Spleen (tissue), 11 donors: ENCODE results near the gene INPP5D. TPM values are rescaled to one million over a fixed set of nuclear protein-coding genes. Genes with fewer than 3 reads are reported as not detected.

ENCODE experiments used
- DNase-seq: peaks from one replicate; pipeline ENCODE4 v3.0.0-alpha.2; 2020
- H3K27ac ChIP-seq, 8 donors: fragments of 200-600 bp; sonication (generic) in 7 of 8; 1 replicate in 4 of 8; 2 replicates in 4 of 8; pipeline versions ENCODE4 v1.5.0 to v1.8.0; 2016 to 2021; ENCODE audit warnings: inconsistent platforms in 4 of 8, mild to moderate bottlenecking in 4 of 8, moderate library complexity in 1 of 8
- H3K27me3 ChIP-seq, 7 donors: fragments of 200-600 bp; sonication (generic) in 6 of 7; replicated peaks in 1 of 7; 1 replicate in 4 of 7; 2 replicates in 3 of 7; pipeline versions ENCODE4 v1.5.0 to v1.8.0; 2016 to 2021; ENCODE audit warnings: inconsistent platforms in 3 of 7, mild to moderate bottlenecking in 1 of 7
- H3K36me3 ChIP-seq, 6 donors: fragments of 200-600 bp; sonication (generic) in 5 of 6; 1 replicate in 4 of 6; 2 replicates in 2 of 6; pipeline versions ENCODE4 v1.5.0 to v1.8.0; 2016 to 2021; ENCODE audit warnings: inconsistent platforms in 2 of 6
- H3K4me1 ChIP-seq, 6 donors: fragments of 200-600 bp; sonication (generic) in 5 of 6; 1 replicate in 3 of 6; 2 replicates in 3 of 6; pipeline versions ENCODE4 v1.5.0 to v1.8.0; 2016 to 2021; ENCODE audit warnings: inconsistent platforms in 3 of 6
- H3K4me3 ChIP-seq, 8 donors: fragments of 200-600 bp; sonication (generic) in 7 of 8; 1 replicate in 4 of 8; 2 replicates in 4 of 8; pipeline versions ENCODE4 v1.5.0 to v1.8.0; 2016 to 2021; ENCODE audit warnings: inconsistent platforms in 4 of 8, mild to moderate bottlenecking in 4 of 8, moderate library complexity in 2 of 8
- H3K9me3 ChIP-seq, 8 donors: fragments of 200-600 bp; sonication (generic) in 7 of 8; 1 replicate in 4 of 8; 2 replicates in 4 of 8; pipeline versions ENCODE4 v1.5.0 to v1.8.0; 2016 to 2021; ENCODE audit warnings: inconsistent platforms in 4 of 8
- CTCF ChIP-seq, 11 experiments: fragments of 200-600 bp in 7 of 11; fragments of 450-650 bp in 4 of 11; sonication (generic) in 4 of 11; IDR thresholded peaks in 8 of 11; conservative IDR thresholded peaks in 3 of 11; 1 replicate in 7 of 11; 2 replicates in 4 of 11; pipeline versions ENCODE4 v1.4.0 to v1.8.0; 2016 to 2021; ENCODE audit warnings: antibody characterized with exemption in 11 of 11, inconsistent platforms in 4 of 11, mild to moderate bottlenecking in 1 of 11
- POLR2A ChIP-seq, 3 donors: fragments of 450-650 bp; IDR thresholded peaks; one replicate each; pipeline ENCODE4 v1.5.1; 2017; ENCODE audit warnings: antibody characterized with exemption in 3 of 3, mild to moderate bottlenecking in 1 of 3
- POLR2AphosphoS5 ChIP-seq, 3 donors: sonication (generic); formaldehyde crosslinking; IDR thresholded peaks; one replicate each; pipeline ENCODE4 v1.5.1; 2017; ENCODE audit warnings: antibody characterized with exemption in 3 of 3
- WGBS, 5 donors: extraction: QIAGEN DNeasy Blood & Tissue Kit in 3 of 5; methylation state at CpG; one replicate each; pipeline versions ENCODE4 v1.1.5 to v1.1.7; 2013 to 2018; 5-methylcytosine and 5-hydroxymethylcytosine counted together
- intact Hi-C: fragments of 100-400 bp; cut with DNase I; formaldehyde crosslinking; loops from one replicate; pipeline ENCODE4 v1.15.0; 2023; ENCODE audit warnings: low total_unique reads
- polyA plus RNA-seq, 3 donors: library from polyadenylated mRNA; stranded (reverse); fragments of 200-250 nt; gene quantifications; one replicate each; pipeline ENCODE4 v1.2.1, GENCODE V29; 2013
- total RNA-seq, 7 donors: library from RNA; depleted of rRNA in 3 of 7; stranded (reverse); fragments of >200 nt in 3 of 7; fragmentation: NEBNext Ultra II Directional in 4 of 7; extraction: Animal tissue kit (Norgen Biotek cat#: 25700) in 4 of 7; gene quantifications; one replicate each; pipeline versions ENCODE4 v1.1.0 to v1.2.1, GENCODE V29; 2016 to 2021
- donor health status: healthy with polysubstance abuse.
- donor health status: DM: no; HTN: no; CAD: no; lungs with moderate emphysema.
- donor health status: DM: no; HTN: no; CAD: no.
- donor health status: Bipolar disorder and iron deficiency.
- donor health status: healthy.
- donor health status: DM: no; HTN: no; CAD: no.
- donor health status: DM: yes; HTN: yes; CAD: no.

Gene INPP5D
- total and polyA plus RNA-seq, 10 donors: 71.1 to 246 (median 181) TPM

DNA sequence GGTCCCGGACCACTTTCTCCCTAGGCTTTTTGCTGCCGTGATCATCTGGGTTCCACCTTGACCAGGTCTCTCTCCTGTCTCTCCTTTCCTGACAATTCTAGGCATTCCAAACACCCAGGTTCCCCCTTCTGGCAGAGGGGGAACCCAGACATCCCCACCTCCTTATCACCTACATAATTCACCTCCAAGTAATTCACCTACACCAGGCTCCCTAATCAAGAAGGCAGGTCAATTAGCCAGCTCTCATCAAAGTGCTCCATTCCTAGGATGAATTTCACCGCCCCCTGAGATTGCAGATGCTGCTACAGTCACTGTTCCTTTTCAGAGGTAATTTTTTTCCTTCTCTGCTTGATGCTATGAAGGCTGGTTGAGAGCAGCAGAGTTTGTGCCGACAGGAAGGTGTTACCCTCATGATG, 149.0 kb downstream of the INPP5D start:
- TF ChIP-seq POLR2A (IDR thresholded peaks at IDR 0.05) (no peak), POLR2AphosphoS5 (IDR thresholded peaks at IDR 0.05) (no peak), CTCF (IDR thresholded peaks at IDR 0.05 in 8 of 11, conservative IDR thresholded peaks at IDR 0.05 in 3 of 11) (no peak)

DNA sequence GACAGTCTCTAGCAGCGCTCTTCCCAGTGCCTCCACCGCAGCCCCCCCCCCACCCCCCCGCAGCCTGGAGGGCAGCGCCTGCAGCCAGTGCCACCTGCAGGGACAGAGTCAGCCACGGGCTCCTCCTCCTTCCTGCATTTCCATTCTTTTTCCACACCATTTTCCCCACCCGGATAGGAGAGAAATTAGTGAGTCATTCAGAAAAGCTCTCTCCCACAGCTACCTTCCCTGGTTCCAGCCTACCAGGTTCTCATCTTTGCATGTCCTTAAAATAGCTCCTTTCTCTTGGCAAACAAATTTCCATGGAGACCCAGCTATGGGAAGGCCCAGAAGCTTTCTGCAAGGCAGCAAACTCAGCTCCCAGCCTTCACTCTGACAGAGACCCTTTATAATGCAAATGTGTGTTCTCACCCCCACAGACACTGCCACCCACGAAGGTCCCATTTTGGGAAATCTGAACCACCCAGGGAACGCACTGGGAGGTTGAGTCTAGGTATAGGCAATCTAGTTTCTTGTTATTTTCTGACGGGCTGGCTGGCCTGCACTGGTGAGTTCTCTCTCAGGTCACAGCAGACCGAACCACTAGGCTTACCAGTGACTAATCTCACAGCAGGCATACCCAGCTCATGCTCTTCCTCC, 149.5 kb downstream of the INPP5D start:
- peak; percentile 43 for DNase-seq
- Histone ChIP-seq H3K4me3 (no peak overlapping the region), H3K9me3 (no peaks in the 10 kb centered on the region), H3K27me3 (no peaks in the 10 kb centered on the region), H3K27ac (peak overlapping the region in 2 of 8 donors; percentile 13 to 40), H3K36me3 (peaks cover 0 to 83% (median 38%) of the 10 kb centered on the region in 6 donors), H3K4me1 (peaks cover 0 to 53% (median 21%) of the 10 kb centered on the region in 6 donors)
- 50 to 61% (median 55%) methylated on average over 10 of the region's 10 CpGs for WGBS, 5 donors
- intact Hi-C loops: no loop called here
- no peak for TF ChIP-seq POLR2A (IDR thresholded peaks at IDR 0.05)
- TF ChIP-seq POLR2AphosphoS5 (IDR thresholded peaks at IDR 0.05): peak in 1 of 3 donors; percentile 3

More for the DNA sequence above, 149.0 kb downstream of the INPP5D start:
- DNase-seq: peak; percentile 31
- Histone ChIP-seq H3K4me1 (peaks cover 0 to 53% (median 21%) of the 10 kb centered on the region in 6 donors), H3K27me3 (no peaks in the 10 kb centered on the region), H3K4me3 (no peak overlapping the region), H3K27ac (peak overlapping the region in 2 of 8 donors; percentile 13 to 40), H3K36me3 (peaks cover 0 to 88% (median 43%) of the 10 kb centered on the region in 6 donors), H3K9me3 (no peaks in the 10 kb centered on the region)
- intact Hi-C loops: no loop called here
- WGBS, 5 donors: 69 to 77% (median 72%) methylated on average over 4 of the region's 4 CpGs

GRCh38 chr2:233210281-233210680, 150.1 kb downstream of the INPP5D start:
- no peak for DNase-seq
- H3K27ac ChIP-seq: peak overlapping the region in 4 of 8 donors; percentile 45 to 75 (median 60)
- no peak overlapping the region for H3K4me3 ChIP-seq
- intact Hi-C loops: no loop called here
- WGBS, 5 donors: 80 to 96% (median 95%) methylated on average over 8 of the region's 8 CpGs
- peaks cover 0 to 53% (median 21%) of the 10 kb centered on the region in 6 donors for H3K4me1 ChIP-seq
- H3K9me3 ChIP-seq: no peaks in the 10 kb centered on the region
- no peak for TF ChIP-seq POLR2A (IDR thresholded peaks at IDR 0.05)
- TF ChIP-seq CTCF (IDR thresholded peaks at IDR 0.05 in 8 of 11, conservative IDR thresholded peaks at IDR 0.05 in 3 of 11): no peak
- TF ChIP-seq POLR2AphosphoS5 (IDR thresholded peaks at IDR 0.05): no peak
- no peaks in the 10 kb centered on the region for H3K27me3 ChIP-seq
- peaks cover 0 to 76% (median 33%) of the 10 kb centered on the region in 6 donors for H3K36me3 ChIP-seq

- Histone ChIP-seq H3K9me3 (no peaks in the 10 kb centered on the region), H3K27me3 (no peaks in the 10 kb centered on the region), H3K4me1 (peaks cover 0 to 53% (median 21%) of the 10 kb centered on the region in 6 donors), H3K36me3 (peaks cover 0 to 69% (median 26%) of the 10 kb centered on the region in 6 donors), H3K27ac (peak overlapping the region in 7 of 8 donors; percentile 2 to 75 (median 53)), H3K4me3 (peak overlapping the region in 6 of 8 donors; percentile 13 to 61 (median 28))
- WGBS, 5 donors: 60 to 79% (median 68%) methylated on average over 18 of the region's 18 CpGs
- peak; percentile 44 to 47 (median 47) for TF ChIP-seq POLR2AphosphoS5 (IDR thresholded peaks at IDR 0.05)
- no peak for TF ChIP-seq POLR2A (IDR thresholded peaks at IDR 0.05)
- DNase-seq: peak; percentile 78
- intact Hi-C loops: no loop called here
Measured at GRCh38 chr2:233210843-233211547, 150.9 kb downstream of the INPP5D start.

GRCh38 chr2:233211548-233211895, 151.4 kb downstream of the INPP5D start:
- intact Hi-C loops: no loop called here
- H3K4me3 ChIP-seq: peak overlapping the region in 2 of 8 donors; percentile 32 to 61
- H3K27ac ChIP-seq: peak overlapping the region in 7 of 8 donors; percentile 2 to 75 (median 53)

More at GRCh38 chr2:233211548-233211895, 151.4 kb downstream of the INPP5D start:
- Histone ChIP-seq H3K27me3 (no peaks in the 10 kb centered on the region), H3K4me1 (peaks cover 0 to 53% (median 21%) of the 10 kb centered on the region in 6 donors), H3K36me3 (peaks cover 0 to 64% (median 21%) of the 10 kb centered on the region in 6 donors), H3K9me3 (no peaks in the 10 kb centered on the region)
- 53 to 84% (median 75%) methylated on average over 3 of the region's 3 CpGs for WGBS, 5 donors
- TF ChIP-seq POLR2A (IDR thresholded peaks at IDR 0.05) (no peak), CTCF (IDR thresholded peaks at IDR 0.05 in 8 of 11, conservative IDR thresholded peaks at IDR 0.05 in 3 of 11) (no peak), POLR2AphosphoS5 (IDR thresholded peaks at IDR 0.05) (no peak)
- DNase-seq: peak; percentile 19
